Measurements from ENCODE around the gene BANF2.

- TF ChIP-seq CTCF (IDR thresholded peaks at IDR 0.05; ENCODE audit: low read depth, low read length, missing input control) (no peak), ATF3 (IDR thresholded peaks at IDR 0.05) (no peak), RXRA (IDR thresholded peaks at IDR 0.05) (no peak), REST (IDR thresholded peaks at IDR 0.05) (no peak), TAF1 (conservative IDR thresholded peaks at IDR 0.05) (no peak), EGR1 (IDR thresholded peaks at IDR 0.05; ENCODE audit: low read depth in 2 of 2) (no peak), JUND (IDR thresholded peaks at IDR 0.05) (no peak), SP1 (IDR thresholded peaks at IDR 0.05) (no peak), GABPA (IDR thresholded peaks at IDR 0.05 in 1 of 2, conservative IDR thresholded peaks at IDR 0.05 in 1 of 2) (no peak)
Observed at GRCh38 chr20:17725094-17725835, 25.5 kb downstream of the BANF2 start.

Measured in liver (tissue), 3 donors.